GM04504 (cell line): ENCODE results near the gene KRTAP10-1.

ENCODE experiments used
- DNase-seq: peaks from one replicate; pipeline ENCODE4 v3.0.0-alpha.2; 2012; ENCODE audit warnings: low read depth

Gene KRTAP10-1

GRCh38 chr21:44500111-44500510 lies 39.9 kb downstream of the KRTAP10-1 start:
- no peak for DNase-seq

GRCh38 chr21:44499631-44500030 lies 40.4 kb downstream of the KRTAP10-1 start:
- DNase-seq, result no peak

- no peak for DNase-seq
These were observed 40.8 kb downstream of the KRTAP10-1 start for GRCh38 chr21:44499211-44499560.

GRCh38 chr21:44498280-44499210 lies 41.5 kb downstream of the KRTAP10-1 start:
- no peak for DNase-seq

- DNase-seq, result no peak
These were observed 42.3 kb downstream of the KRTAP10-1 start for GRCh38 chr21:44497703-44498126.

GRCh38 chr21:44496564-44497550 lies 43.1 kb downstream of the KRTAP10-1 start:
- no peak for DNase-seq

GRCh38 chr21:44495611-44496563 lies 44.1 kb downstream of the KRTAP10-1 start:
- DNase-seq, result no peak

GRCh38 chr21:44494956-44495355 lies 45.0 kb downstream of the KRTAP10-1 start:
- DNase-seq, result no peak

GRCh38 chr21:44494418-44494817 lies 45.6 kb downstream of the KRTAP10-1 start:
- no peak for DNase-seq

- DNase-seq, result no peak
These were observed 47.2 kb downstream of the KRTAP10-1 start for GRCh38 chr21:44492567-44493385.

- DNase-seq, result no peak
These were observed 49.2 kb downstream of the KRTAP10-1 start for GRCh38 chr21:44490816-44491215.

- no peak for DNase-seq
These were observed 49.6 kb downstream of the KRTAP10-1 start for GRCh38 chr21:44490405-44490804.

GRCh38 chr21:44489962-44490361 lies 50.0 kb downstream of the KRTAP10-1 start:
- no peak for DNase-seq
